Hematopoietic multipotent progenitor cell treated with erythropoietin and hydrocortisone succinate and interleukin-3 and kit ligand, for 8 days (in vitro differentiated cells): ENCODE measurements around the gene FGF19.

ENCODE experiments used
- DNase-seq: peaks from one replicate; pipeline ENCODE4 v3.0.0-alpha.2; 2015

FGF19 gene

DNA sequence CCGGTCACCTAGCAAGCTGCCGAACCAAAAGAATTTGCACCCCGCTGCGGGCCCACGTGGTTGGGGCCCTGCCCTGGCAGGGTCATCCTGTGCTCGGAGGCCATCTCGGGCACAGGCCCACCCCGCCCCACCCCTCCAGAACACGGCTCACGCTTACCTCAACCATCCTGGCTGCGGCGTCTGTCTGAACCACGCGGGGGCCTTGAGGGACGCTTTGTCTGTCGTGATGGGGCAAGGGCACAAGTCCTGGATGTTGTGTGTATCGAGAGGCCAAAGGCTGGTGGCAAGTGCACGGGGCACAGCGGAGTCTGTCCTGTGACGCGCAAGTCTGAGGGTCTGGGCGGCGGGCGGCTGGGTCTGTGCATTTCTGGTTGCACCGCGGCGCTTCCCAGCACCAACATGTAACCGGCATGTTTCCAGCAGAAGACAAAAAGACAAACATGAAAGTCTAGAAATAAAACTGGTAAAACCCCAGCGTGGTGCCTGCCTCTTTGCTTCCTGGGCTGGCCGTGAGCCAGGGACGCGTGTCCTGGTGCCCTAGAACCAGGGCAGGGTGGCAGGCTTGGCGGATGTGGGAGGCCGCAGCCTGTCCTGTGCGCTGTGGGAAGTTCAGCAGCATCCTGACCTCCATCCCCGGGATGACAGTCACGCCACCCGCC lies 49.7 kb downstream of the FGF19 start:
- DNase-seq = no peak

DNA sequence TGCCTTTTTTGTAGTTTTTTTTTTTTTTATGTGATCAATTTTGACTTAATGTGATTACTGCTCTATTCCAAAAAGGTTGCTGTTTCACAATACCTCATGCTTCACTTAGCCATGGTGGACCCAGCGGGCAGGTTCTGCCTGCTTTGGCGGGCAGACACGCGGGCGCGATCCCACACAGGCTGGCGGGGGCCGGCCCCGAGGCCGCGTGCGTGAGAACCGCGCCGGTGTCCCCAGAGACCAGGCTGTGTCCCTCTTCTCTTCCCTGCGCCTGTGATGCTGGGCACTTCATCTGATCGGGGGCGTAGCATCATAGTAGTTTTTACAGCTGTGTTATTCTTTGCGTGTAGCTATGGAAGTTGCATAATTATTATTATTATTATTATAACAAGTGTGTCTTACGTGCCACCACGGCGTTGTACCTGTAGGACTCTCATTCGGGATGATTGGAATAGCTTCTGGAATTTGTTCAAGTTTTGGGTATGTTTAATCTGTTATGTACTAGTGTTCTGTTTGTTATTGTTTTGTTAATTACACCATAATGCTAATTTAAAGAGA lies 50.3 kb downstream of the FGF19 start:
- no peak for DNase-seq

DNA sequence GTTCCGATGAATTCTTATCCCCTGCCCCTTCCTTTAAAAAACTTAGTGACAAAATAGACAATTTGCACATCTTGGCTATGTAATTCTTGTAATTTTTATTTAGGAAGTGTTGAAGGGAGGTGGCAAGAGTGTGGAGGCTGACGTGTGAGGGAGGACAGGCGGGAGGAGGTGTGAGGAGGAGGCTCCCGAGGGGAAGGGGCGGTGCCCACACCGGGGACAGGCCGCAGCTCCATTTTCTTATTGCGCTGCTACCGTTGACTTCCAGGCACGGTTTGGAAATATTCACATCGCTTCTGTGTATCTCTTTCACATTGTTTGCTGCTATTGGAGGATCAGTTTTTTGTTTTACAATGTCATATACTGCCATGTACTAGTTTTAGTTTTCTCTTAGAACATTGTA lies 50.8 kb downstream of the FGF19 start:
- no peak for DNase-seq

DNA sequence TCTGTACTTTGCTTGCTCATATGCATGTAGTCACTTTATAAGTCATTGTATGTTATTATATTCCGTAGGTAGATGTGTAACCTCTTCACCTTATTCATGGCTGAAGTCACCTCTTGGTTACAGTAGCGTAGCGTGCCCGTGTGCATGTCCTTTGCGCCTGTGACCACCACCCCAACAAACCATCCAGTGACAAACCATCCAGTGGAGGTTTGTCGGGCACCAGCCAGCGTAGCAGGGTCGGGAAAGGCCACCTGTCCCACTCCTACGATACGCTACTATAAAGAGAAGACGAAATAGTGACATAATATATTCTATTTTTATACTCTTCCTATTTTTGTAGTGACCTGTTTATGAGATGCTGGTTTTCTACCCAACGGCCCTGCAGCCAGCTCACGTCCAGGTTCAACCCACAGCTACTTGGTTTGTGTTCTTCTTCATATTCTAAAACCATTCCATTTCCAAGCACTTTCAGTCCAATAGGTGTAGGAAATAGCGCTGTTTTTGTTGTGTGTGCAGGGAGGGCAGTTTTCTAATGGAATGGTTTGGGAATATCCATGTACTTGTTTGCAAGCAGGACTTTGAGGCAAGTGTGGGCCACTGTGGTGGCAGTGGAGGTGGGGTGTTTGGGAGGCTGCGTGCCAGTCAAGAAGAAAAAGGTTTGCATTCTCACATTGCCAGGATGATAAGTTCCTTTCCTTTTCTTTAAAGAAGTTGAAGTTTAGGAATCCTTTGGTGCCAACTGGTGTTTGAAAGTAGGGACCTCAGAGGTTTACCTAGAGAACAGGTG lies 51.8 kb downstream of the FGF19 start:
- no peak for DNase-seq

DNA sequence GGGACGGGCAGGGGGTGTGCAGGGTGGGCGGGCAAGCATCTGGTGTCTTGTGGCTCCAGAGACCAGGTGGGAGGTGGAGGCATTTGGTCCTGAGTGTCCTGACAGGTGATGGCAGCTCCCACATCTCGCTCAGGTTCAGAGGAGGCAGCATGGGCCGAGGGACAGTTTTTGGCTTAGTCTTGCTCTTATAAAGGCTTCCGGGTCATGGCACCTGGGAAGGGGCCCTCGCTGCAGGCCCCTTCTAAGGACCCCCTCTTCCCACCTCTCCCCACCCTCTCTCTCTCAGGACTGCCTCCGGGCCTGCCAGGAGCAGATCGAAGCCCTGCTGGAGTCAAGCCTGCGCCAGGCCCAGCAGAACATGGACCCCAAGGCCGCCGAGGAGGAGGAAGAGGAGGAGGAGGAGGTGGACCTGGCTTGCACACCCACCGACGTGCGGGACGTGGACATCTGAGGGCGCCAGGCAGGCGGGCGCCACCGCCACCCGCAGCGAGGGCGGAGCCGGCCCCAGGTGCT lies 52.9 kb downstream of the FGF19 start:
- no peak for DNase-seq

DNA sequence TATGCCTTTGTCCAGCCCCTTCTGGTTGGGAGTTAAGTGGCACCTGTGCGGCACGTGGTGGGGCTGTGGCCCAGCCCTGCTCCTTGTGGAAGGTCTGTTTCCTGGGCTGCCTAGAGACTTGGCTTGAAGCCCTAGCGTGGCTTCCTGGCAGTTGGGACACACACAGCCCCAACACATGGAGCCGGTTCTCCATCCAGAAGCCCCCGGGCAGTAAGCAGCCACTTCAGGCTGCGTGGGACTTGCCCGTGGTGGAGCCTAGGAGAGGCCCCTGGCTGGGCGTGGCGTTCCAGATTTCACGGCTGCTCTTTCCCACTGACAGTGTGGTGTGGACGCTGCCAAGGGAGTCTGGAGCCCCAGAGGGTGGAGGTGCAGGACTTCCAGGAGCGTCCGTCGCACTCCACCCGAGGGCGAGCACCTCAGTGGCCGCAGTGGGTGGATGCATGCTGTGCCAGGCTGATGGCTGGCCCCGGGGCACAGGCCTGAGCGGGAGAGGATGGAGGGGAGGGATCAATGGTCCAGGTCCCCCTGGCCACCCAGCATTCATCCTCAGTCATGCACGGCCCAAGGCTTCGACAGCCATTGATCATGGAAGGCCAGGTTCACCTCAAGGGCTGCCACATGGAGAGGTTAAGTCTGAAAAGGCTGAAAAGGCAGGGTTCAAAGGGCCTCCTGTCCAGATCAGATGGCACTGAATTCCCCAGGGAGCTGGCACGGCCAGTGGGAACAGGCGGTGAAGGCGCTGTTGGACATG lies 53.6 kb downstream of the FGF19 start:
- no peak for DNase-seq

DNA sequence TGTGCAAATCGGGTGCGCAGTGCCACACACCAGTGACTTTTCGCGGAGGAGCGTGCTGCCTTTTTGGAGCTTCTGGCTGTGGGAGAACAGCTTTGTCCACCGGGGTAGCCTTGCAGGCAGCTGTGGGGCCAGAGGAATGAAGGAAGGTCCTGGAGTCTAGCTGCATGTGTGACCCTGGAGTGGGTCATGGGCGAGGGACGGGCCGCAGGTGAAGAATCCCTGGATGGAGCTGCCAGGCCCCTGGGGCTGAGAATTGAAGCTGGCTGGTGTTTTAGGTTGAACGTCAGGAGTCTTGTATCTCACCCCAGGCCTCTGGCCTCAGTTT lies 54.3 kb downstream of the FGF19 start:
- no peak for DNase-seq

DNA sequence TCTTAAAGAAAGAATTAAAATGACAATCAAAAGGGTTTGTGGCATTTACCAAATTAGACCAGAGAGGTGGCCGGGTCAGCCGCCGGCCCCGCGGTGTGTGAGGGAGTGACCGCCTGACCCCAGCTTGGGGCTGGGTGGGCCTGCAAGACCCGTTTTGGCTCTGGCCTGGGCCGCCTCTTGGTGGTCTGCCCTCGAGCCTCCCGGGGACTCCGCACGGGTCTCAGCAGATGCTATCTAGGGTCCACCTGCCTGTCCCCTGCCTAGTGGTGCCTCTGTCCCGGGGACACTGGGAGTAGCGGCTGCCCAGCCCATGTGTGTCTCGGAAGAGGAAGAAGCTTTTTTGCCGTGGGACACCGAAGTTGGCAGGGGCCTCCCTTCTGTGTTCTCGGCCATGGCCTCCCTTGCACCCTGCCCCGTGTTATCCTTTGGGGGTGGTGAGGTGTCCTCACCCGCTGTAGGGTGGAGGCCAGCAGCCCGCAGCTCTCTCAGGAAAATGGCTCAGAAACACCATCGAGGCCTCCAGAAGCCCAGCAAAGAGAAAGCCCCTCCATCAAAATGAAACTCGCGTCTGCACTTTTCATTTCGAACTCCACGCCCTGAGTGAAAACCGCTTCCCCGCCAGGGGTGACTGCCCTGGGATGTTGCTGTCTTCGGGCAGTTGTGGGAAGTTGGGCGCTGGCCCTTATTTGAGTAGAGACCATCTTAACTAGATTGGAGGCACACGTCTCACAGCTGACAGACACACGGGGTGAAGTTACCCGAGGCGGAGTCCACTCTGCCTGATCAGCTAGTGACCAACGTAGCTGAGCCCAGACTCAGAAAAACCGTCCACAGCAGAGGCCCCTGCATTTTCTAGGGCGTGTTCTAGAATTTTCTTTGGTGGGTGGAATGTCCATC lies 54.9 kb downstream of the FGF19 start:
- DNase-seq = no peak
